HG03108 (cell line): ENCODE data around the gene PNPLA2.

ENCODE experiments used
- ATAC-seq: cut with Tn5 transposase; IDR thresholded peaks from one replicate; pipeline ENCODE4 v1.9.1; 2021; ENCODE audit warnings: moderate library complexity; ENCODE audit not compliant: unreplicated experiment

PNPLA2 gene

GRCh38 chr11:798093-798713 lies 20.5 kb upstream of the PNPLA2 start, which contains the start of gene SLC25A22:
SLC25A22 (minus strand) TSS chr11:798281; CDS start chr11:795006, 3,275 bp downstream.
- ATAC-seq = peak; percentile 42

- ATAC-seq = no peak
These were observed 18.9 kb upstream of the PNPLA2 start for GRCh38 chr11:799641-800316.

GRCh38 chr11:800473-800872 lies 18.2 kb upstream of the PNPLA2 start:
- no peak for ATAC-seq

- ATAC-seq = no peak
These were observed 17.5 kb upstream of the PNPLA2 start for GRCh38 chr11:801097-801780.

GRCh38 chr11:802018-802617 lies 16.6 kb upstream of the PNPLA2 start:
- no peak for ATAC-seq

GRCh38 chr11:802693-803466 lies 15.8 kb upstream of the PNPLA2 start:
- ATAC-seq = no peak

- ATAC-seq = no peak
These were observed 15.3 kb upstream of the PNPLA2 start for GRCh38 chr11:803467-803742.

- ATAC-seq = no peak
These were observed 14.7 kb upstream of the PNPLA2 start for GRCh38 chr11:803770-804598.

- ATAC-seq = no peak
These were observed 14.1 kb upstream of the PNPLA2 start for GRCh38 chr11:804599-804964.

GRCh38 chr11:808427-809286 lies 10.1 kb upstream of the PNPLA2 start:
- no peak for ATAC-seq

GRCh38 chr11:809287-810039 lies 9.3 kb upstream of the PNPLA2 start, which contains the start of gene RPLP2:
RPLP2 (plus strand) TSS chr11:809967; CDS start chr11:810235, 268 bp downstream.
- ATAC-seq = peak; percentile 75

- no peak for ATAC-seq
These were observed 8.6 kb upstream of the PNPLA2 start for GRCh38 chr11:810040-810567.

- ATAC-seq = no peak
These were observed 7.1 kb upstream of the PNPLA2 start for GRCh38 chr11:811446-812245.

GRCh38 chr11:812390-812789 lies 6.3 kb upstream of the PNPLA2 start:
- no peak for ATAC-seq

GRCh38 chr11:813072-813455 lies 5.7 kb upstream of the PNPLA2 start:
- no peak for ATAC-seq

GRCh38 chr11:813456-814096 lies 5.1 kb upstream of the PNPLA2 start:
- ATAC-seq = no peak
